Astrocyte (in vitro differentiated cells and primary cell): ENCODE data around the gene CABLES2. TPM values are rescaled to one million over a fixed set of nuclear protein-coding genes. Genes with fewer than 3 reads are reported as not detected.

Source experiments
- DNase-seq: peaks from one replicate; pipeline ENCODE4 v3.0.0-alpha.2; 2010; ENCODE audit warnings: low read depth
- FAIRE-seq: peaks from 2 replicates; lab custom pipeline; 2011; peaks lifted over from hg19 to GRCh38; lab: Jason Lieb, UNC
- H2AFZ ChIP-seq: 2 replicates; pipeline ENCODE4 v1.6.0; 2012; ENCODE audit warnings: low read depth, low read length, inconsistent platforms
- H3K27ac ChIP-seq: 2 replicates; pipeline ENCODE4 v1.5.1; 2011; ENCODE audit warnings: low read depth, low read length, inconsistent platforms
- H3K27me3 ChIP-seq: 2 replicates; pipeline ENCODE4 v1.6.0; 2011; ENCODE audit warnings: low read length, inconsistent platforms; ENCODE audit not compliant: insufficient read depth
- H3K36me3 ChIP-seq: 2 replicates; pipeline ENCODE4 v1.5.1; 2011; ENCODE audit warnings: low read length, inconsistent platforms; ENCODE audit not compliant: insufficient read depth
- H3K4me1 ChIP-seq: 2 replicates; pipeline ENCODE4 v1.5.1; 2011; ENCODE audit warnings: low read length, inconsistent platforms; ENCODE audit not compliant: insufficient read depth
- H3K4me2 ChIP-seq: 2 replicates; pipeline ENCODE4 v1.6.0; 2012; ENCODE audit warnings: low read length, inconsistent platforms
- H3K4me3 ChIP-seq: 2 replicates; pipeline ENCODE4 v1.5.1; 2011; ENCODE audit warnings: low read depth, mild to moderate bottlenecking, low read length, inconsistent platforms; ENCODE audit not compliant: insufficient read depth
- H3K79me2 ChIP-seq: 2 replicates; pipeline ENCODE4 v1.6.0; 2012; ENCODE audit warnings: mild to moderate bottlenecking, low read length, inconsistent platforms; ENCODE audit not compliant: insufficient read depth
- H3K9ac ChIP-seq: 2 replicates; pipeline ENCODE4 v1.6.0; 2012; ENCODE audit warnings: mild to moderate bottlenecking, low read length, inconsistent platforms
- H3K9me3 ChIP-seq: 2 replicates; pipeline ENCODE4 v1.5.1; 2012; ENCODE audit warnings: low read depth, mild to moderate bottlenecking, low read length, inconsistent platforms; ENCODE audit not compliant: insufficient read depth
- H4K20me1 ChIP-seq: 2 replicates; pipeline ENCODE4 v1.6.0; 2012; ENCODE audit warnings: low read length, inconsistent platforms; ENCODE audit not compliant: insufficient read depth
- H3K27ac Mint-ChIP-seq: one replicate; pipeline ENCODE4 v1.8.0; 2021; ENCODE audit warnings: mild to moderate bottlenecking, mixed read lengths; ENCODE audit not compliant: unreplicated experiment
- H3K27me3 Mint-ChIP-seq: one replicate; pipeline ENCODE4 v1.8.0; 2021; ENCODE audit warnings: low read depth, mixed read lengths; ENCODE audit not compliant: unreplicated experiment
- H3K36me3 Mint-ChIP-seq: one replicate; pipeline ENCODE4 v1.8.0; 2021; ENCODE audit warnings: low read depth, mixed read lengths; ENCODE audit not compliant: unreplicated experiment
- H3K4me1 Mint-ChIP-seq: one replicate; pipeline ENCODE4 v1.8.0; 2021; ENCODE audit warnings: low read depth, mixed read lengths; ENCODE audit not compliant: unreplicated experiment
- H3K4me3 Mint-ChIP-seq: one replicate; pipeline ENCODE4 v1.8.0; 2021; ENCODE audit warnings: mild to moderate bottlenecking, moderate library complexity, mixed read lengths; ENCODE audit not compliant: unreplicated experiment
- H3K9me3 Mint-ChIP-seq: one replicate; pipeline ENCODE4 v1.8.0; 2021; ENCODE audit warnings: mild to moderate bottlenecking, mixed read lengths; ENCODE audit not compliant: unreplicated experiment
- EZH2 ChIP-seq: IDR thresholded peaks from 2 replicates; pipeline ENCODE4 v1.6.1; 2012; ENCODE audit warnings: mild to moderate bottlenecking, low read length, inconsistent platforms; ENCODE audit not compliant: insufficient read depth
- total RNA-seq: library from RNA; stranded (reverse); gene quantifications from 2 replicates; pipeline ENCODE4 v1.2.1, GENCODE V29; 2021
- TF ChIP-seq, protein P1 (sequence below): IDR thresholded peaks from 2 replicates; pipeline ENCODE4 v1.5.1; 2011; ENCODE audit warnings: low read depth, mild to moderate bottlenecking, inconsistent platforms, low read length, moderate library complexity; ENCODE audit not compliant: insufficient read depth

Gene CABLES2
- total RNA-seq, 1 donor from 2014 or later = 4.4 TPM

DNA sequence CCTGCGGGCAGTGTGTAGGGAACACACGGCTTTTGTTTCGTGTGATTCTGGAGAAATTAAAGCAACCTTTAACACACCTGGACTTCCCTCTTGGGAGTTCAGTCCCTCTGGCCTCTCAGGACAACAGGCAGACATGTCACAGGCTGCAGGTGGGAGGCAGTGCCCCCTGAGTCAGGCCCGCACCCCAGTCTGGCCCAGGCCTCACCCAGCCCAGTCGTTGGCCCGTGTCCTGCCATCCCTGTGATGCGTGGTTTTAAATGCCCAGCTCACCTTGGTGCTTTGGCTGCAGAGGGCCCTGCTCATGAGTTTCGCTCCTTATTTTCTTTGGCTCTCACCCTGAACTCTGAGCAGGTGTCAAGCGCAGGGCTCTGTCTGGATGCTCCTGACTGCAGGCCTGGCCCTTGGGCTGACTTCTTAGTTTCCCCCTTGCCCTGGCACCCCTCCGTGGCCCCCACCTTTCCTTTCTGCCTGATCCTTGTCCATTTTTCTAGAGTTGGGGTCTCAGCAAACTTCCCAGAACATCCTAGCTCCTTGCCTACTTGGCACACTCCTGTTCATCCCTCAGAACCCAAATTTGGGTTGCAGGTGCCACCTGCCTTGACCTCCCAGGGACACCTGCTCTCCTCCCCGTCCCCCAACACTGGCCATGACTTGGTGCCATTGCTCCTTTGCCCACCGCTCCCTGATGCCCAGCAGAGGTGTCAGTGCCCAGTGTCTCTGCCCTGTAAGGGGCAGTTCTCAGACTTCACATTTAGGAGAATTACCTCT lies 2.2 kb upstream of the CABLES2 start:
- peaks cover 2% of the 10 kb centered on the region for H3K36me3 Mint-ChIP-seq
- no peaks in the 10 kb centered on the region for H3K36me3 ChIP-seq
- H2AFZ ChIP-seq = no peak overlapping the region
- peaks cover 12% of the 10 kb centered on the region for H3K27me3 Mint-ChIP-seq
- DNase-seq (no peak), FAIRE-seq (no peak)
- no peak overlapping the region for H3K27ac Mint-ChIP-seq
- H4K20me1 ChIP-seq = peaks cover 23% of the 10 kb centered on the region
- no peak overlapping the region for H3K27ac ChIP-seq
- H3K4me1 ChIP-seq = peaks cover 8% of the 10 kb centered on the region
- no peaks in the 10 kb centered on the region for H3K9me3 Mint-ChIP-seq
- no peak overlapping the region for H3K4me2 ChIP-seq
- H3K79me2 ChIP-seq = peaks cover 4% of the 10 kb centered on the region
- H3K4me3 Mint-ChIP-seq = no peak overlapping the region
- no peak overlapping the region for H3K9ac ChIP-seq
- no peak overlapping the region for H3K4me3 ChIP-seq
- no peaks in the 10 kb centered on the region for H3K9me3 ChIP-seq
- TF ChIP-seq, protein P1, sequence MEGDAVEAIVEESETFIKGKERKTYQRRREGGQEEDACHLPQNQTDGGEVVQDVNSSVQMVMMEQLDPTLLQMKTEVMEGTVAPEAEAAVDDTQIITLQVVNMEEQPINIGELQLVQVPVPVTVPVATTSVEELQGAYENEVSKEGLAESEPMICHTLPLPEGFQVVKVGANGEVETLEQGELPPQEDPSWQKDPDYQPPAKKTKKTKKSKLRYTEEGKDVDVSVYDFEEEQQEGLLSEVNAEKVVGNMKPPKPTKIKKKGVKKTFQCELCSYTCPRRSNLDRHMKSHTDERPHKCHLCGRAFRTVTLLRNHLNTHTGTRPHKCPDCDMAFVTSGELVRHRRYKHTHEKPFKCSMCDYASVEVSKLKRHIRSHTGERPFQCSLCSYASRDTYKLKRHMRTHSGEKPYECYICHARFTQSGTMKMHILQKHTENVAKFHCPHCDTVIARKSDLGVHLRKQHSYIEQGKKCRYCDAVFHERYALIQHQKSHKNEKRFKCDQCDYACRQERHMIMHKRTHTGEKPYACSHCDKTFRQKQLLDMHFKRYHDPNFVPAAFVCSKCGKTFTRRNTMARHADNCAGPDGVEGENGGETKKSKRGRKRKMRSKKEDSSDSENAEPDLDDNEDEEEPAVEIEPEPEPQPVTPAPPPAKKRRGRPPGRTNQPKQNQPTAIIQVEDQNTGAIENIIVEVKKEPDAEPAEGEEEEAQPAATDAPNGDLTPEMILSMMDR = no peak
- no peak for TF ChIP-seq EZH2
- H3K4me1 Mint-ChIP-seq = peaks cover 3% of the 10 kb centered on the region
- no peaks in the 10 kb centered on the region for H3K27me3 ChIP-seq

DNA sequence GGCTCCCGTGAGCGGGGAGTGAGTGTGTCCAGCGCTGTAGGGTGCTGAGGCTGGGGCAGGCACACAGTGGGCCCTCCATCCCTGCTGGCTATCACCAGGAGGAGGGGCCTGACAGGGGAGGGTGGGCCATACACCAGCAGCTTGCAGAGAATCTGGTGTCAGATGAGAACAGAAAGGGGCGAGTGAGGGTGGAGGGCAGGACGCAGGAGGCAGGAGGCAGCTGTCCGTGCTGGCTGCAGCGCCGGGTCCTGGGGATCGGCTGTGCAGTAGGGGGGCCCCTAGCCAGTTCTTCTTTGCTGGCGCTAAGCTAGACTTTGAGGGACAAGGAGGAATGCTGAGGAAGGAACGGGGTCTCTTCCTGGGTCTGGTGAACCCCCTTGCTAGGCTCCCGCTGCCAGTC lies 1.6 kb upstream of the CABLES2 start:
- Histone ChIP-seq H3K9ac (no peak overlapping the region), H3K27me3 (no peaks in the 10 kb centered on the region), H3K4me3 (no peak overlapping the region), H3K27ac (no peak overlapping the region), H3K4me2 (no peak overlapping the region), H4K20me1 (peaks cover 25% of the 10 kb centered on the region), H3K4me1 (peaks cover 8% of the 10 kb centered on the region), H3K36me3 (no peaks in the 10 kb centered on the region), H3K79me2 (peaks cover 4% of the 10 kb centered on the region), H3K9me3 (no peaks in the 10 kb centered on the region), H2AFZ (no peak overlapping the region)
- FAIRE-seq (no peak), DNase-seq (no peak)
- no peak overlapping the region for H3K4me3 Mint-ChIP-seq
- no peak overlapping the region for H3K27ac Mint-ChIP-seq
- no peaks in the 10 kb centered on the region for H3K9me3 Mint-ChIP-seq
- peaks cover 12% of the 10 kb centered on the region for H3K27me3 Mint-ChIP-seq
- peaks cover 4% of the 10 kb centered on the region for H3K36me3 Mint-ChIP-seq
- peaks cover 3% of the 10 kb centered on the region for H3K4me1 Mint-ChIP-seq
- no peak for TF ChIP-seq EZH2
- TF ChIP-seq, protein P1 = no peak

DNA sequence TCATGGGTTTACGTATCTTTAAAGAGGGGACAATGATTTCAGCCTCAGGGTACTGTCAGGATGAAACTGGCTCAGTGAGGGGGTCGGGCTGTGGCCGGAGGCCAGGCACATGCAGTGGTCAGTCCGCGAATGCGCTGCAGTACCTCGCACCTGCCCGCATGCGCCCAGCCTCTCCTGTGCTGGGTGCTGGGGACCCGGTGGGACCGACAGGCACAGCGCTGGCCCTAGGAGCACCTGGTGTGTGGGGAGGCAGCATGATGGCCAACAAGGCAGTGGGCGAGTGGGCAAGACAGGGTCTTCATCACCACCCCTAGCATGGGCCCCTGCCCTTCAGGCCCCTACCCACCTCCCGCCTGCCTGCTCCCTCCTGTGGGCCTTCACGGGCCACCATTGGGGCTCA lies 970 bp upstream of the CABLES2 start:
- Histone ChIP-seq H3K27me3 (no peaks in the 10 kb centered on the region), H3K4me1 (peaks cover 8% of the 10 kb centered on the region)
- no peak overlapping the region for H3K27ac Mint-ChIP-seq

More for the DNA sequence above, 970 bp upstream of the CABLES2 start:
- no peak overlapping the region for H2AFZ ChIP-seq
- no peak overlapping the region for H3K4me3 ChIP-seq
- no peak for DNase-seq
- no peak overlapping the region for H3K4me2 ChIP-seq
- H3K9ac ChIP-seq = no peak overlapping the region
- H3K9me3 ChIP-seq = no peaks in the 10 kb centered on the region
- H3K36me3 ChIP-seq = no peaks in the 10 kb centered on the region
- H3K4me3 Mint-ChIP-seq = peak overlapping the region; percentile 54
- peaks cover 3% of the 10 kb centered on the region for H3K4me1 Mint-ChIP-seq
- TF ChIP-seq, protein P1 = no peak
- TF ChIP-seq EZH2 = no peak
- H4K20me1 ChIP-seq = peaks cover 29% of the 10 kb centered on the region
- no peaks in the 10 kb centered on the region for H3K9me3 Mint-ChIP-seq
- peaks cover 12% of the 10 kb centered on the region for H3K27me3 Mint-ChIP-seq
- peaks cover 4% of the 10 kb centered on the region for H3K79me2 ChIP-seq
- H3K36me3 Mint-ChIP-seq = peaks cover 5% of the 10 kb centered on the region
- FAIRE-seq = no peak
- H3K27ac ChIP-seq = no peak overlapping the region
